Kasumi-1 (cell line): Measurements from ENCODE around the gene FMN2.

ENCODE experiments used
- DNase-seq, 2 experiments: peaks; one replicate each; lab custom pipeline; 2025; lab: John Stamatoyannopoulos, UW

FMN2 gene

GRCh38 chr1:240423246-240423924 is 331.7 kb downstream of the FMN2 start:
- no peak for DNase-seq

DNA sequence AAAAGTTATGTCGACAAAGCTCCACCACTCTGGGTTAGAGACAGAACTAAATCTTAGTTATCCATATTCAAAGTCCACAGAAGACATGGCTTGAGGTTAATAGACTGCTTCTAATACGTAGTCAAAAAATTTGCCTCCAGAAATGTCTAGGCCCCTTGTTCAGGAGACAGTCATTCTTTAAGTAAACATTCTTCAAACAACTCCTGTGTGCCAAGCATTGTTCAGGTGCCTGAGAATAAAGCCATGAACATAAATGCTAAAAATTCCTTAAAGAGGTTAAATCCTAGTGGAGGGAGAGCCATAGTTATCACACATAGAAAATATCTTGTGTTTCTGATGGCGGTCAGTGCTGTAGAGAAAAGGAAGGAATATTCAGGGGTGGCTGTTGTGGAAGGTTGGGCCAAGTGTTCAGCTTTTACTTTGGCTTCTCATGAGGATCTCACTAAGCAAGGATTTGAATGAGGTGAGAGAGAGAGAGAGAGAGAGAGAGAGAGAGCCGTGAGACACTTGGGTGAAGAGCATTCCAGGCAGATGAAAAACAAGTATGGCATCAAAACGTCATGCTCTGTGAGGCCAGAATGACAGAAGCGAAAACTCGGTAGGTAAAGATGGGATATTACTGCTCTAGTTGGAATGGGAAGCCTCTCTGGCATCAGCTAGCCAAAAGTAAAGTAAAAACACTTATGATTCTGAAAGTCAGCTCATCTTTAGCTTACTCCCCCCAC is 333.2 kb downstream of the FMN2 start:
- DNase-seq = no peak

- DNase-seq = no peak
Measured at GRCh38 chr1:240426051-240426450, 334.4 kb downstream of the FMN2 start.

GRCh38 chr1:240435996-240436566 is 344.4 kb downstream of the FMN2 start:
- DNase-seq = no peak

DNA sequence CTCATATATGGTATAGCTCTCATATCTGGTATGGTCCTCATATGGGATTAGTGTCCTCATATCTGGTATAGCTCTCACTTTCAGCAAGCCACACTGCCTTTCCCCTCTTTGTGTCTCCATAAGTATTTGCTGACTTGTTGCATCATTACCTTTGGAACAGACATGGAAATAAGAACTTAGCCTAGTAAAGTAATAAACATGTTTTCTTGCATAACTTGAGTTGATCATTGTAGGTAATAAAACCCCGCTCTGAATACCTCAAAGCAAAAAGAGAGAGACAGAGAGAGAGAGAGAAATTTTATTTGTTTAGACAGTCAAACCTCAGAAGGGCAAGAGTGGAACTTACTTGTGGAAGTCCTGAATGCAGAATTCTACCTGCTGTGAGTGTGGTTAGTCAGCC is 350.0 kb downstream of the FMN2 start:
- no peak for DNase-seq

- no peak for DNase-seq
Measured at GRCh38 chr1:240445369-240445768, 353.7 kb downstream of the FMN2 start.

- DNase-seq = no peak
Measured at GRCh38 chr1:240455228-240455821, 363.6 kb downstream of the FMN2 start.

DNA sequence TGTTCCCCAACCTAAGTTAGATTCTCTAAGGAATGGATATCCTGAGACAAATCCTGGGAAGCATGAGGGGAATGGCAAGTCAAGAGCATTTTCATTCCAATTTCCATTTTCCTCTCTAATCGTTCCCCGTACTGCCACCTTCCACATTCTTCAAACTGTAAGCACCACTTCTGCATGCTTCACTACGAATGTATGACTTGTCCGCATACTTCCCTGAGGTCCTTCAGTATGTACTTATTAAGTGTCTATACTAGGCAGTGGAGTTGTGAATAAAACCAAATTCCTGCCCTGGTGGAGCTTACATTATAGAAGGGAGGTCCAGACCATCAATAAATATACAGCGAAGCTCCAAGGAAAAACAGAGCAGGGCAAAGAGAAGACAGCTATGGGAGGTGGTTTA is 365.5 kb downstream of the FMN2 start:
- DNase-seq = no peak

- DNase-seq = no peak
Measured at GRCh38 chr1:240462277-240462676, 370.6 kb downstream of the FMN2 start.

DNA sequence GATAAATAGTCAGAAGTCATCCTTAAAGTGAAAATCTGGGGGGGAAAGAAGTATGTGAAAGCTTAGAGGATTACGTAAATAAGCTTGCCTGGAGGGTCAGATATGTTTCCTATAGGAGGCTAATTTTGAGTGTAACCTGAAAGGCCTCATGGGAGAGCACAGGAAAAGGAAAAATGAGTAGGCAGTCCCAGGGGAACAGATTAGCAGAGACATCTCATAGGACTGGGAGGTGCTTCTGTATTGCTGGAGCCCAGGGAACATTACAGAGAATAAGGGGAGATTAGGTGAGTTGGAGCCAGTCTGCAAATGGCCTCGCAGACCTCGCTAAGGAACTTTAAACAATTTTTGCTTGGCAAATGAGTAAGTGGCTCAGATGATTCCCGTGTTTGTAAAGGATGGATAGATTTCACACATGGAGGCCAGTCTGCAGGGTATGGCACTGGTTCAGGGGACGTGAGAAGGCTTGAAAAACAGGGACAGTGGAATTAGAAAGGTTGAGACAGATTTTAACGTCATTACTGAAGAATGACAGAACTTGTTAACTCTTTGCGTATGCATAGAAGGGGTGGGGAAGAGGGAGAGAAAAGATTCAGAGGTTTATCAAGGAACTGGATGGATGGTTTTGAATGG is 371.2 kb downstream of the FMN2 start:
- DNase-seq = no peak

DNA sequence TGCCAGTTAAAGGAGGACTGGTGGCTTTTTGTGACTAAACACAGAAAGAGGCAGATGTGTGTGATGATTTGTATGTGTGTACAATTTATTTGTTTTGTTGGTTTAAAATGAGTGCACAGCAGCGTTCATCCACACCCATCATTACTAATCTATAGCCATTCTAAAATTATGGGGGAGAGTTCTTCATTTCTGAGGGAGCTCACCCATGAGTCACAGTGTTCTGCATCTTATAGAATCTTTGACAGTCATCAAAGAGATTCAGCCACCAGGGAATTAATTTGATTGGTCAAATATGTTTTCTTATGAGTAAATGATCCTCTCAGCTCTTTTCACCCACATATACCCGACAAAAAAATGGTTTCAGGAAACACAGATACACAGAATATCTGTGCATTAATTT is 372.4 kb downstream of the FMN2 start:
- no peak for DNase-seq

DNA sequence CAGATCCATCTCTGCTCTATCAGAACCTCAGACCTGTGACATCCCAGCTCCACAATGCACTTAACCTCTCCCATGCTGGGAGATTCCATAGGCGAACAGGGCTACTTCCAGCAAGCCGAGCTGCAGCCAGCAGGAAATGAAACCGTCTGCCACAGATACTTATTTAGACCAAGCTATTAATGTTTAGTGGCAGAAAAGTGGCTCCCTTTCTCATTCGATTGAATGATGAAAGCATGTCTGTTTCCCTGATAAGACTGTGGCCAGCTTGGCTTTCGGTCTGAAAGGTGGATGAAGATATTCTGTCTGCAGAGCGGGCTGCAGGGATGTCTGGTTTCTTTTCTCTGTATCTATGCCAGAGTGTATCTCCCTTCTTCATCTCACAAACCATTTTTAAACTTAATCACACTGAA is 373.9 kb downstream of the FMN2 start:
- DNase-seq = no peak

DNA sequence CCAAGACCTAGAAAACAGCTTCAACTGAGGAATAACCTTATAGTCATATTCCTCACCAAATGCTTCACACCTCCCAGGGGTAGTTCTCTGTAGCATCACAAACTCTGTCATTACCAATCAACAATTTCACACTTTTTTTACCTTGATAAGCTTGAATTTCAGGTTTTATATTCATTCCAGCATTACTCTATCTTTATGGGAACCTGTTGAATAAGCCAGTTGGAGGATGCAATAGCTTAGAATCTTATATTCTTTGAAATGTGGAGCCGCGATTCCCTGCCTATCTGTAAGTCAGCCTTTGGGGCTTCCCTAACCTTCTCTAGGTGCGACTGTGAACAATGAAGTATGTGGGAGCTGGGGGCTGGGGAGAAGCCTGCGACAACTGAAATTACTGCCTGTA is 374.8 kb downstream of the FMN2 start:
- no peak for DNase-seq

- DNase-seq = no peak
Measured at GRCh38 chr1:240467895-240468294, 376.2 kb downstream of the FMN2 start.

DNA sequence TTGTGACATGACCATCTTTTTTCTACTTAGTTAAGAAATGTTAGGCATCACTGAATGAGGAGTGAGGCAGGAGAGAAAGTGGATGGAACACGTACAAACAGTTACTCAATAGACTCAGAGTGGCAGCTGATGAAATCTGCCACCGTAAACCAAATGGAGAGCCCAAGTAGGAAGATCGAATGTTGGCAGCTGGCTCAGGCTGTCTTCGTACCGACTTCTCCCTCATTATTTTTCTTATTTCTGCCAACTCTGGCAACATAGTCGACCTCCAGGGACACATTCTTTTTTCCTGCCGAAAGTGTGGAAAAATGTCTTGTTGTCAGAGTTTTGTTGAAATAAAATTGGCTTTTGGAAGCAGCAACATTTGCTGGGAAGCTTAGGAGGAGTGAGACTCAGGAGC is 377.0 kb downstream of the FMN2 start:
- DNase-seq = no peak

DNA sequence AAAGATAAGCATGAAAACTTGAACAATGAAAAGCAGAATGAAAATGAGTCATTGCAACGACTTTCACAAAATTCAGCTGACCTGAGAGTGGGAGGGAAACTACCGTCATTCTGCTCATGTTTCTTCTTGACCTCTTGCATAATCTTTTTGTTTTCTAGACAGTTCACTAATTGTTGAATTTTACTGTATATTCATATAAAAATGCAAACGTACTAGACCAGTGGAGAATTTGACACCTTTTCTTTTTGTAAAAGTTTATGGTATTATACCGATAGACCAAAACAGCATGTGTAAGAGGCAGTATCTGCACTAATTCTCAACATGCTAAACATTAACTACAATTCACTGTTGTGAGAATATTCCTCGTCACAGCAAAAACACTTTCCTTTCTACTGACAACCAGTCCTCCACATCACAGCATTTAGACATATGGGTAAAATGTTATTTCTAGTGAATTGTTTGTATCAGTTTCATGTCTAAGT is 382.5 kb downstream of the FMN2 start:
- no peak for DNase-seq

DNA sequence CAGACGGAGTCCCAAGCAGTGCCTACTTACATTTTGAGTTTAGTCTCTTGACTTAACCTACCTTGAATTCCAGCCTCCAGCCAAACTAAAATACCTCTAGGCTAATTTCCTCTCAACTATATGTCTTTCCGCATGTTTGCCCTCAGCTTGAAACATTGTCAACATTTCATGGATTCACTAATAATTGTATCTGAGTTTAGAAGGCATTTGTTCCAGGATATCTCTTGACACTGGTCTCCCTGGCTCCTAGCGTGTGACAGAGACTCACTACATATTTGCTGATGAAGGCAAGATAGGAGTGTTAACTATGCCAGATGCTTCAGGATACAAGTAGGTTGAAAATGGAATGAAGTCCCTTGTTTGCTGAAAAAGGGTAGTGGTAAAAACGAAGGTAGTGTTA is 384.1 kb downstream of the FMN2 start:
- DNase-seq = no peak

GRCh38 chr1:240478536-240478935 is 386.9 kb downstream of the FMN2 start:
- DNase-seq = no peak

DNA sequence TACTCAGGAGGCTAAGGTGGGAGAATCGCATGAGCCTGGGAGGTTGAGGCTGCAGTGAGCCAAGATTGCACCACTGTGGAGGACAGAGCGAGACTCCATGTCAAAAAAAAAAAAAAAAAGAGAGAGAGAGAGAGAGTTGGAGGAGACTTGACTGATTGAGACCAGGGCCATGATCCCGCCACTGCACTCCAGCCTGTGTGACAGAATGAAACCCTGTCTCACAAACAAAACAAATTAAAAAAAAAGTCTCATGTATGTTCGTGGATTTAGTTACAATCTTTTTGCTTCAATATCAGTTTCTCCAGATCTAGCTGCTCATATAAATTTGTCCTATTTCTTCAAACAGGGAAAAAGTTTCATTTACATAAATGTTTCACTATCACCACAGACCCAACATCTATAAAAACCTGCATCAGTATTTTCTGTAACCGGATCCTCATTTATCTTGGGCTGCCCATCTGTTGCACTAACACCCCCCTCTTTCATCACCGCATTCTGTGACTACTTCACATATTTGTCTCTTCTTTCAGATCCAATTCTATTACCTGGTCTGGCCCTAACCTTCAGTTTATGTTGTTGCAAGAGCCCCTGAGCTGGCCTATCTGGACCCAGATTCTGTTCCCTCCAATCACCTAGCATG is 393.2 kb downstream of the FMN2 start:
- no peak for DNase-seq

DNA sequence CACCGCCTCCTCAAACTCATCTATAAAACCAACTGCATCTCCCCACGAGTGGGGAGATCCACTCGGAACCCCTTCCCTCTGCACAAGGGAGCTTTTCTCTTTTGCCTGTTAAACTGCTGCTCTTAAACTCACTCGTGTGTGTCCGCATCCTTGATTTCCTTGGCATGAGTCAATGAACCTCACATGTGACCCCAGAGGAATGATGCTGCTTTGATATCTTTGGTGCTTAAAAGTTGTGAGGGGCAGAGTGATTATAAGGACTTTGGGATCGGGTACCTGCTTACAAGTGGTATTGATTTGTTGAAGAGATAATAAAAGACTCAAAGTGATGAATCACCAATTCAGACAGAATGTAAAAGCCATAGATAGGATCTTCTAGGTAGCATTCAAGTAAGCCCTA is 394.9 kb downstream of the FMN2 start:
- no peak for DNase-seq

GRCh38 chr1:240487493-240487892 is 395.8 kb downstream of the FMN2 start:
- no peak for DNase-seq

GRCh38 chr1:240491156-240491555 is 399.5 kb downstream of the FMN2 start:
- DNase-seq = no peak
